SK-N-SH (cell line): ENCODE measurements around the gene DENND1A. TPM values are rescaled to one million over a fixed set of nuclear protein-coding genes. Genes with fewer than 3 reads are reported as not detected.

ENCODE experiments used
- CTCF ChIA-PET: fragments of 300-600, 350-600 bp; formaldehyde crosslinking; extraction: SDS; loops from one replicate; lab custom pipeline; 2021; lab: Yijun Ruan, JAX
- POLR2A ChIA-PET: fragments of 350-600 bp; sonication (Branson Sonifier 250); formaldehyde crosslinking; extraction: SDS; loops from one replicate; lab custom pipeline; 2020; ENCODE audit warnings: antibody characterized with exemption, inconsistent platforms; lab: Yijun Ruan, JAX
- DNase-seq: peaks from one replicate; pipeline ENCODE4 v3.0.0; 2012
- H2AFZ ChIP-seq: fragments of 200-600 bp; sonication (generic); 2 replicates; pipeline ENCODE4 v1.8.1; 2016; ENCODE audit warnings: antibody characterized with exemption, mild to moderate bottlenecking, low read depth
- H3F3A ChIP-seq: fragments of 200-600 bp; sonication (generic); replicated peaks from 2 replicates; pipeline ENCODE3; 2016; ENCODE audit warnings: antibody characterized with exemption, mild to moderate bottlenecking; ENCODE audit not compliant: insufficient read depth
- H3K27ac ChIP-seq, 2 experiments: fragments of 200-500 bp in 1 of 2; fragments of 200-600 bp in 1 of 2; sonication (Bioruptor generic) in 1 of 2; sonication (generic), shearing (Covaris generic) in 1 of 2; 2 replicates each; pipeline versions ENCODE4 v1.5.1 to v1.6.1; 2014 to 2016; ENCODE audit warnings: low read depth in 2 of 2, inconsistent platforms in 1 of 2, low read length in 1 of 2, mild to moderate bottlenecking in 1 of 2, mixed read lengths in 1 of 2
- H3K27me3 ChIP-seq: fragments of 200-600 bp; sonication (generic), shearing (Covaris generic); 2 replicates; pipeline ENCODE4 v1.6.1; 2016; ENCODE audit warnings: mixed run types; ENCODE audit not compliant: insufficient read depth
- H3K36me3 ChIP-seq, 2 experiments: fragments of 200-500 bp in 1 of 2; fragments of 200-600 bp in 1 of 2; sonication (Bioruptor generic) in 1 of 2; sonication (generic) in 1 of 2; replicated peaks in 1 of 2; 2 replicates each; pipeline versions ENCODE3 to v1.5.1; 2014 to 2016; ENCODE audit warnings: low read length in 1 of 2, mild to moderate bottlenecking in 1 of 2; ENCODE audit not compliant: insufficient read depth in 2 of 2, control insufficient read depth in 1 of 2
- H3K4me1 ChIP-seq, 2 experiments: fragments of 200-500 bp in 1 of 2; fragments of 200-600 bp in 1 of 2; sonication (Bioruptor generic) in 1 of 2; sonication (generic), shearing (Covaris generic) in 1 of 2; 2 replicates each; pipeline versions ENCODE4 v1.5.1 to v1.6.1; 2014 to 2016; ENCODE audit warnings: low read depth in 1 of 2, low read length in 1 of 2, mixed run types in 1 of 2; ENCODE audit not compliant: insufficient read depth in 2 of 2, control insufficient read depth in 1 of 2
- H3K4me2 ChIP-seq: fragments of 200-600 bp; sonication (generic), shearing (Covaris generic); 2 replicates; pipeline ENCODE4 v1.6.1; 2017; ENCODE audit warnings: mixed run types
- H3K4me3 ChIP-seq, 2 experiments: fragments of 200-500 bp in 1 of 2; fragments of 200-600 bp in 1 of 2; sonication (Bioruptor generic) in 1 of 2; sonication (generic), shearing (Covaris generic) in 1 of 2; 2 replicates each; pipeline versions ENCODE4 v1.5.1 to v1.8.1; 2014 to 2016; ENCODE audit warnings: low read depth in 2 of 2, inconsistent platforms in 1 of 2, low read length in 1 of 2, mild to moderate bottlenecking in 1 of 2, mixed read lengths in 1 of 2, moderate library complexity in 1 of 2
- H3K79me2 ChIP-seq: fragments of 200-600 bp; sonication (generic); 2 replicates; pipeline ENCODE4 v1.8.1; 2017; ENCODE audit warnings: mild to moderate bottlenecking; ENCODE audit not compliant: insufficient read depth
- H3K9ac ChIP-seq: fragments of 200-600 bp; sonication (generic); 2 replicates; pipeline ENCODE4 v1.6.1; 2017; ENCODE audit warnings: mixed run types
- H3K9me2 ChIP-seq: fragments of 200-600 bp; sonication (generic); 2 replicates; pipeline ENCODE4 v1.6.1; 2017; ENCODE audit warnings: mixed run types
- H3K9me3 ChIP-seq: fragments of 200-600 bp; sonication (generic); 2 replicates; pipeline ENCODE4 v1.6.1; 2017; ENCODE audit warnings: mixed run types, mild to moderate bottlenecking, moderate library complexity
- H4K20me1 ChIP-seq: fragments of 200-600 bp; sonication (generic); 2 replicates; pipeline ENCODE4 v1.6.1; 2017; ENCODE audit warnings: mild to moderate bottlenecking, mixed run types; ENCODE audit not compliant: insufficient read depth
- ELF1 ChIP-seq: IDR thresholded peaks from 2 replicates; pipeline ENCODE4 v1.4.0; 2012
- EZH2phosphoT487 ChIP-seq: fragments of 200-600 bp; sonication (generic); IDR thresholded peaks from 2 replicates; pipeline ENCODE4 v1.6.1; 2017; ENCODE audit warnings: low read depth, mixed run types, mild to moderate bottlenecking, antibody characterized with exemption, moderate library complexity, borderline replicate concordance
- FOXJ3 ChIP-seq: sonication (generic); formaldehyde crosslinking; IDR thresholded peaks from 2 replicates; pipeline ENCODE4 v1.5.1; 2020; ENCODE audit warnings: mild to moderate bottlenecking, missing genetic modification reagents
- GATA2 ChIP-seq: sonication (generic); formaldehyde crosslinking; IDR thresholded peaks from 2 replicates; pipeline ENCODE4 v1.5.0; 2020; ENCODE audit warnings: mild to moderate bottlenecking, missing genetic modification reagents
- JUND ChIP-seq: IDR thresholded peaks from 2 replicates; pipeline ENCODE4 v1.4.0; 2012
- NFIC ChIP-seq: IDR thresholded peaks from 2 replicates; pipeline ENCODE4 v1.4.0; 2012; ENCODE audit warnings: borderline replicate concordance
- NRF1 ChIP-seq: IDR thresholded peaks from 2 replicates; pipeline ENCODE4 v1.6.1; 2012; ENCODE audit warnings: low read depth, mild to moderate bottlenecking, low read length
- POLR2AphosphoS5 ChIP-seq: IDR thresholded peaks from 2 replicates; pipeline ENCODE4 v1.6.1; 2012; ENCODE audit warnings: low read depth, low read length
- RAD21 ChIP-seq: IDR thresholded peaks from 2 replicates; pipeline ENCODE4 v1.6.1; 2012; ENCODE audit warnings: mild to moderate bottlenecking, low read length
- REST ChIP-seq: IDR thresholded peaks from 2 replicates; pipeline ENCODE4 v1.6.1; 2012; ENCODE audit warnings: mild to moderate bottlenecking, low read depth, low read length, moderate library complexity
- RXRA ChIP-seq: IDR thresholded peaks from 2 replicates; pipeline ENCODE4 v1.4.0; 2012; ENCODE audit warnings: low read depth, mild to moderate bottlenecking, borderline replicate concordance
- SIN3A ChIP-seq: IDR thresholded peaks from 2 replicates; pipeline ENCODE4 v1.6.1; 2012; ENCODE audit warnings: low read depth, mild to moderate bottlenecking, low read length, moderate library complexity, borderline replicate concordance
- SMC3 ChIP-seq: IDR thresholded peaks from 2 replicates; pipeline ENCODE4 v1.6.1; 2012; ENCODE audit warnings: low read depth, low read length, improper control_type of control experiment
- TAF1 ChIP-seq: IDR thresholded peaks from 2 replicates; pipeline ENCODE4 v1.6.1; 2012; ENCODE audit warnings: low read depth, mild to moderate bottlenecking, low read length, moderate library complexity, borderline replicate concordance
- TEAD4 ChIP-seq: IDR thresholded peaks from 2 replicates; pipeline ENCODE4 v1.4.0; 2012; ENCODE audit warnings: mild to moderate bottlenecking, borderline replicate concordance; ENCODE audit not compliant: insufficient read depth
- YY1 ChIP-seq: IDR thresholded peaks from 2 replicates; pipeline ENCODE4 v1.4.0; 2012; ENCODE audit warnings: low read depth, mild to moderate bottlenecking
- WGBS: methylation state at CpG from one replicate; pipeline ENCODE4 v1.1.6; 2017; ENCODE audit warnings: low lambda C conversion rate; 5-methylcytosine and 5-hydroxymethylcytosine counted together
- polyA plus RNA-seq, 3 experiments: library from polyadenylated mRNA; depleted of rRNA; stranded (reverse); fragments of >200 nt; gene quantifications; 2 replicates each; pipeline ENCODE4 v1.2.3, GENCODE V29; 2012
- TF ChIP-seq, protein P1 (sequence below): IDR thresholded peaks from 2 replicates; pipeline ENCODE4; 2012
- TF ChIP-seq, protein P2 (sequence below): IDR thresholded peaks from 2 replicates; pipeline ENCODE4 v1.4.0; 2012; ENCODE audit warnings: low read depth
- TF ChIP-seq, protein P3 (sequence below): fragments of 200-600 bp; sonication (generic); IDR thresholded peaks from 2 replicates; pipeline ENCODE4 v1.6.1; 2017; ENCODE audit warnings: antibody characterized with exemption, mild to moderate bottlenecking, moderate library complexity

DENND1A gene
- polyA plus RNA-seq, 1 of the 3 experiments (the other 2 are of a cell fraction) = 25.4 TPM

GRCh38 chr9:123912167-123912897 lies 17.6 kb downstream of the DENND1A start:
- ChIA-PET CTCF (interaction anchor here (0.6 kb wide), 1 partner anchor 258 kb away, joined by 3 read pairs; no protein-coding TSS in a partner anchor), POLR2A (no interaction called here)
- DNase-seq = no peak
- H3K36me3 ChIP-seq = peaks cover 0 to 3% of the 10 kb centered on the region in 2 experiments
- no peak overlapping the region for H3K4me2 ChIP-seq
- H3K4me3 ChIP-seq = no peak overlapping the region
- no peaks in the 10 kb centered on the region for H3K4me1 ChIP-seq
- H3K9me2 ChIP-seq = no peaks in the 10 kb centered on the region
- H4K20me1 ChIP-seq = no peaks in the 10 kb centered on the region
- no peaks in the 10 kb centered on the region for H3K27me3 ChIP-seq
- no peak for TF ChIP-seq YY1
- TF ChIP-seq FOXJ3 (CRISPR knock-in tag) = no peak
- TF ChIP-seq ELF1 = no peak
- no peak overlapping the region for H3K27ac ChIP-seq
- 90% methylated on average over 5 of the region's 6 CpGs for WGBS
- no peaks in the 10 kb centered on the region for H3F3A ChIP-seq
- no peak overlapping the region for H3K9ac ChIP-seq
- H3K9me3 ChIP-seq = no peaks in the 10 kb centered on the region
- H3K79me2 ChIP-seq = peaks cover 9% of the 10 kb centered on the region; the same call in 1 of the 2 replicates
- H2AFZ ChIP-seq = no peak overlapping the region

DNA sequence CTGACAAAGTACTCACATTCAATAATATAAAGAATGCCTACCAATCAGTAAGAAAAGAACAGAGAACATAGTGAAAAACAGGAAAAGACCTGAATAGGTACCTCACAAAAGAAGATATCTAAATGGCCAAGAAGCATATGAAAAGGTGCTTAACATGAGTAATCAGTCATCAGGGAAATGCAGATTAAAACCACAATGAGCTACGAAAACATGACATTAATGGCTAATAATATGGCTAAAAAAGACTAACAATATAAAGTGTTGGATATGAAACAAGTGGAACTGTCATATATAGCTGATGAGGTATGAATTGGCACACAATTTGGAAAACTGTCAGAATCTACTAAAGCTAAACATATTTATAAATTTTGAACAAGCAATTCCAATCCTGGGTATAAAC lies 18.9 kb downstream of the DENND1A start:
- ChIA-PET POLR2A (no interaction called here), CTCF (no interaction called here)
- Histone ChIP-seq H4K20me1 (no peaks in the 10 kb centered on the region), H3K79me2 (peaks cover 5% of the 10 kb centered on the region; the same call in 1 of the 2 replicates), H3K27ac (no peak overlapping the region), H3K4me2 (no peak overlapping the region), H3K9me2 (no peaks in the 10 kb centered on the region), H3K27me3 (no peaks in the 10 kb centered on the region), H3F3A (no peaks in the 10 kb centered on the region), H3K9me3 (no peaks in the 10 kb centered on the region), H3K36me3 (peaks cover 0 to 3% of the 10 kb centered on the region in 2 experiments), H3K4me1 (no peaks in the 10 kb centered on the region), H2AFZ (no peak overlapping the region), H3K4me3 (no peak overlapping the region), H3K9ac (no peak overlapping the region)
- no peak for DNase-seq
- no peak for TF ChIP-seq SMC3
- no peak for TF ChIP-seq NRF1
- TF ChIP-seq EZH2phosphoT487 = no peak
- TF ChIP-seq, protein P1, sequence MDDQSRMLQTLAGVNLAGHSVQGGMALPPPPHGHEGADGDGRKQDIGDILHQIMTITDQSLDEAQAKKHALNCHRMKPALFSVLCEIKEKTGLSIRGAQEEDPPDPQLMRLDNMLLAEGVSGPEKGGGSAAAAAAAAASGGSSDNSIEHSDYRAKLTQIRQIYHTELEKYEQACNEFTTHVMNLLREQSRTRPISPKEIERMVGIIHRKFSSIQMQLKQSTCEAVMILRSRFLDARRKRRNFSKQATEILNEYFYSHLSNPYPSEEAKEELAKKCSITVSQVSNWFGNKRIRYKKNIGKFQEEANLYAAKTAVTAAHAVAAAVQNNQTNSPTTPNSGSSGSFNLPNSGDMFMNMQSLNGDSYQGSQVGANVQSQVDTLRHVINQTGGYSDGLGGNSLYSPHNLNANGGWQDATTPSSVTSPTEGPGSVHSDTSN = no peak
- TF ChIP-seq GATA2 = no peak
- no peak for TF ChIP-seq JUND
- no peak for TF ChIP-seq RAD21
- no peak for TF ChIP-seq SIN3A
- no peak for TF ChIP-seq RXRA
- TF ChIP-seq, protein P2, sequence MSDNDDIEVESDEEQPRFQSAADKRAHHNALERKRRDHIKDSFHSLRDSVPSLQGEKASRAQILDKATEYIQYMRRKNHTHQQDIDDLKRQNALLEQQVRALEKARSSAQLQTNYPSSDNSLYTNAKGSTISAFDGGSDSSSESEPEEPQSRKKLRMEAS = no peak
- TF ChIP-seq POLR2AphosphoS5 = no peak
- TF ChIP-seq TEAD4 = no peak
- TF ChIP-seq TAF1 = no peak
- TF ChIP-seq, protein P3, sequence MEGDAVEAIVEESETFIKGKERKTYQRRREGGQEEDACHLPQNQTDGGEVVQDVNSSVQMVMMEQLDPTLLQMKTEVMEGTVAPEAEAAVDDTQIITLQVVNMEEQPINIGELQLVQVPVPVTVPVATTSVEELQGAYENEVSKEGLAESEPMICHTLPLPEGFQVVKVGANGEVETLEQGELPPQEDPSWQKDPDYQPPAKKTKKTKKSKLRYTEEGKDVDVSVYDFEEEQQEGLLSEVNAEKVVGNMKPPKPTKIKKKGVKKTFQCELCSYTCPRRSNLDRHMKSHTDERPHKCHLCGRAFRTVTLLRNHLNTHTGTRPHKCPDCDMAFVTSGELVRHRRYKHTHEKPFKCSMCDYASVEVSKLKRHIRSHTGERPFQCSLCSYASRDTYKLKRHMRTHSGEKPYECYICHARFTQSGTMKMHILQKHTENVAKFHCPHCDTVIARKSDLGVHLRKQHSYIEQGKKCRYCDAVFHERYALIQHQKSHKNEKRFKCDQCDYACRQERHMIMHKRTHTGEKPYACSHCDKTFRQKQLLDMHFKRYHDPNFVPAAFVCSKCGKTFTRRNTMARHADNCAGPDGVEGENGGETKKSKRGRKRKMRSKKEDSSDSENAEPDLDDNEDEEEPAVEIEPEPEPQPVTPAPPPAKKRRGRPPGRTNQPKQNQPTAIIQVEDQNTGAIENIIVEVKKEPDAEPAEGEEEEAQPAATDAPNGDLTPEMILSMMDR = no peak
- no peak for TF ChIP-seq REST
- no peak for TF ChIP-seq ELF1
- TF ChIP-seq NFIC = no peak
- WGBS = 91% methylated on average over 1 of the region's 1 CpG
